Measurements from ENCODE around the gene WNT8B. TPM values are rescaled to one million over a fixed set of nuclear protein-coding genes. Genes with fewer than 3 reads are reported as not detected.

The WNT8B gene
- total RNA-seq, 1 experiment from 2014 or later, result not detected

- no peak for DNase-seq
- no peaks in the 10 kb centered on the region for H3K9me3 ChIP-seq (replicated peaks)
- H3K36me3 ChIP-seq, result no peaks in the 10 kb centered on the region
- H3K4me3 ChIP-seq, result no peak overlapping the region
- no peaks in the 10 kb centered on the region for H3K4me1 ChIP-seq
- H3K27me3 ChIP-seq, result no peaks in the 10 kb centered on the region
- no peak overlapping the region for H3K27ac ChIP-seq
Observed at GRCh38 chr10:100498059-100498458, 35.2 kb downstream of the WNT8B start.

GRCh38 chr10:100501423-100501822 is 38.6 kb downstream of the WNT8B start:
- no peak overlapping the region for H3K4me3 ChIP-seq
- no peaks in the 10 kb centered on the region for H3K36me3 ChIP-seq
- H3K27me3 ChIP-seq, result no peaks in the 10 kb centered on the region
- no peaks in the 10 kb centered on the region for H3K4me1 ChIP-seq
- DNase-seq, result no peak
- H3K9me3 ChIP-seq (replicated peaks), result no peaks in the 10 kb centered on the region
- no peak overlapping the region for H3K27ac ChIP-seq

GRCh38 chr10:100502926-100503494 is 40.2 kb downstream of the WNT8B start:
- Histone ChIP-seq H3K27ac (no peak overlapping the region), H3K36me3 (no peaks in the 10 kb centered on the region)

GRCh38 chr10:100504096-100504495 is 41.3 kb downstream of the WNT8B start:
- no peak for DNase-seq
- H3K9me3 ChIP-seq (replicated peaks), result no peaks in the 10 kb centered on the region
- H3K27ac ChIP-seq, result no peak overlapping the region
- H3K36me3 ChIP-seq, result no peaks in the 10 kb centered on the region
- H3K27me3 ChIP-seq, result no peaks in the 10 kb centered on the region
- no peaks in the 10 kb centered on the region for H3K4me1 ChIP-seq
- no peak overlapping the region for H3K4me3 ChIP-seq

More at GRCh38 chr10:100502926-100503494, 40.2 kb downstream of the WNT8B start:
- H3K4me3 ChIP-seq, result no peak overlapping the region
- no peaks in the 10 kb centered on the region for H3K27me3 ChIP-seq
- H3K9me3 ChIP-seq (replicated peaks), result no peaks in the 10 kb centered on the region
- no peak for DNase-seq
- H3K4me1 ChIP-seq, result no peaks in the 10 kb centered on the region

GRCh38 chr10:100505164-100505563 is 42.4 kb downstream of the WNT8B start:
- Histone ChIP-seq H3K36me3 (no peaks in the 10 kb centered on the region), H3K4me1 (no peaks in the 10 kb centered on the region), H3K9me3 (replicated peaks) (no peaks in the 10 kb centered on the region), H3K27me3 (no peaks in the 10 kb centered on the region), H3K27ac (no peak overlapping the region), H3K4me3 (no peak overlapping the region)
- no peak for DNase-seq

GRCh38 chr10:100506596-100507356 is 44.0 kb downstream of the WNT8B start:
- H3K27ac ChIP-seq, result no peak overlapping the region
- no peaks in the 10 kb centered on the region for H3K27me3 ChIP-seq
- H3K4me1 ChIP-seq, result no peaks in the 10 kb centered on the region
- no peaks in the 10 kb centered on the region for H3K9me3 ChIP-seq (replicated peaks)
- H3K4me3 ChIP-seq, result no peak overlapping the region
- no peak for DNase-seq
- no peaks in the 10 kb centered on the region for H3K36me3 ChIP-seq

GRCh38 chr10:100507357-100507732 is 44.5 kb downstream of the WNT8B start:
- H3K27ac ChIP-seq, result no peak overlapping the region
- H3K36me3 ChIP-seq, result no peaks in the 10 kb centered on the region
- H3K4me3 ChIP-seq, result no peak overlapping the region
- DNase-seq, result no peak
- no peaks in the 10 kb centered on the region for H3K27me3 ChIP-seq
- no peaks in the 10 kb centered on the region for H3K4me1 ChIP-seq
- H3K9me3 ChIP-seq (replicated peaks), result no peaks in the 10 kb centered on the region

- no peaks in the 10 kb centered on the region for H3K36me3 ChIP-seq
- H3K9me3 ChIP-seq (replicated peaks), result no peaks in the 10 kb centered on the region
- H3K4me3 ChIP-seq, result no peak overlapping the region
- no peak for DNase-seq
- no peak overlapping the region for H3K27ac ChIP-seq
- H3K4me1 ChIP-seq, result no peaks in the 10 kb centered on the region
- no peaks in the 10 kb centered on the region for H3K27me3 ChIP-seq
Observed at GRCh38 chr10:100508266-100508665, 45.5 kb downstream of the WNT8B start.

GRCh38 chr10:100508691-100509150 is 45.9 kb downstream of the WNT8B start:
- H3K4me1 ChIP-seq, result no peaks in the 10 kb centered on the region
- no peak overlapping the region for H3K4me3 ChIP-seq
- H3K36me3 ChIP-seq, result no peaks in the 10 kb centered on the region
- H3K27ac ChIP-seq, result no peak overlapping the region
- H3K9me3 ChIP-seq (replicated peaks), result no peaks in the 10 kb centered on the region
- peak; percentile 29 to 78 for DNase-seq
- H3K27me3 ChIP-seq, result no peaks in the 10 kb centered on the region

- no peaks in the 10 kb centered on the region for H3K9me3 ChIP-seq (replicated peaks)
- no peaks in the 10 kb centered on the region for H3K4me1 ChIP-seq
- no peak overlapping the region for H3K27ac ChIP-seq
- DNase-seq, result no peak
- no peak overlapping the region for H3K4me3 ChIP-seq
- H3K27me3 ChIP-seq, result no peaks in the 10 kb centered on the region
- H3K36me3 ChIP-seq, result no peaks in the 10 kb centered on the region
Observed at GRCh38 chr10:100509241-100509840, 46.5 kb downstream of the WNT8B start.

GRCh38 chr10:100510533-100511308 is 47.9 kb downstream of the WNT8B start:
- Histone ChIP-seq H3K27ac (no peak overlapping the region), H3K4me1 (no peaks in the 10 kb centered on the region), H3K4me3 (no peak overlapping the region), H3K27me3 (no peaks in the 10 kb centered on the region), H3K9me3 (replicated peaks) (no peaks in the 10 kb centered on the region), H3K36me3 (no peaks in the 10 kb centered on the region)
- DNase-seq, result no peak

GRCh38 chr10:100515612-100516011 is 52.8 kb downstream of the WNT8B start:
- no peaks in the 10 kb centered on the region; the same call in 1 of the 2 replicates for H3K9me3 ChIP-seq (replicated peaks)
- no peaks in the 10 kb centered on the region for H3K36me3 ChIP-seq
- H3K27me3 ChIP-seq, result no peaks in the 10 kb centered on the region
- no peak overlapping the region for H3K4me3 ChIP-seq
- no peak for DNase-seq
- H3K4me1 ChIP-seq, result no peaks in the 10 kb centered on the region
- H3K27ac ChIP-seq, result no peak overlapping the region

GRCh38 chr10:100516847-100517246 is 54.0 kb downstream of the WNT8B start:
- no peaks in the 10 kb centered on the region for H3K36me3 ChIP-seq
- H3K4me3 ChIP-seq, result no peak overlapping the region
- no peaks in the 10 kb centered on the region; the same call in 1 of the 2 replicates for H3K9me3 ChIP-seq (replicated peaks)
- H3K4me1 ChIP-seq, result no peaks in the 10 kb centered on the region
- DNase-seq, result peak; percentile 36 to 61
- no peaks in the 10 kb centered on the region for H3K27me3 ChIP-seq
- no peak overlapping the region for H3K27ac ChIP-seq

GRCh38 chr10:100518761-100519241 is 56.0 kb downstream of the WNT8B start:
- peak; percentile 49 to 79 for DNase-seq

More at GRCh38 chr10:100518761-100519241, 56.0 kb downstream of the WNT8B start:
- Histone ChIP-seq H3K4me1 (no peaks in the 10 kb centered on the region), H3K27ac (no peak overlapping the region), H3K27me3 (no peaks in the 10 kb centered on the region), H3K4me3 (no peak overlapping the region), H3K9me3 (replicated peaks) (no peaks in the 10 kb centered on the region; the same call in 1 of the 2 replicates), H3K36me3 (peaks cover 7% of the 10 kb centered on the region; the same call in 1 of the 2 replicates)
